ENCODE results near the gene UCP2.

The UCP2 gene, protein sequence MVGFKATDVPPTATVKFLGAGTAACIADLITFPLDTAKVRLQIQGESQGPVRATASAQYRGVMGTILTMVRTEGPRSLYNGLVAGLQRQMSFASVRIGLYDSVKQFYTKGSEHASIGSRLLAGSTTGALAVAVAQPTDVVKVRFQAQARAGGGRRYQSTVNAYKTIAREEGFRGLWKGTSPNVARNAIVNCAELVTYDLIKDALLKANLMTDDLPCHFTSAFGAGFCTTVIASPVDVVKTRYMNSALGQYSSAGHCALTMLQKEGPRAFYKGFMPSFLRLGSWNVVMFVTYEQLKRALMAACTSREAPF
- total RNA-seq = 24.7 to 71.7 reads per million in 2 donors

DNA sequence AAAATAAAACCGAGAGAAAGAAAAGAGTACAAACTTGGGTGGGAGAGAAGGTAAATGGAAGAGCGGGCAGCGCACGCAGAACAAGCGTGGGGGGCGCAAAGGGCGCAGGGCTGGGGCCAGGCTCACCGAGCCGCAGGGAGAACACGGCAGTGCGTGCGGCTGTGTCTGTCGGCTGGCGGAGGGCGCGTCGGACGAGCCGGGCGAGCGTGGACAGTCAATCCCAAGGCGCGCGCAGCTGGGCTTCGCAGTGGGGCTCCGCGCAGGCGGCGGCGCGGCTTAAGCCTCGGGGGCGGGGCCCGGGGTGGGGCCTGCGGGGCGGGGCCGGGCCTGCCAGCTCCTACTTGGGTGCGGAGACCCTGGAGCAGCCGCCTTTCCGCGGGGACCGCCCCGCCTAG, at the start of gene UCP2:
UCP2 (minus strand) TSS at position 249 of the 395 bp plus-strand sequence. CDS start 4,465 bp downstream, outside the sequence.
- DNase-seq = peak; percentile 78

DNA sequence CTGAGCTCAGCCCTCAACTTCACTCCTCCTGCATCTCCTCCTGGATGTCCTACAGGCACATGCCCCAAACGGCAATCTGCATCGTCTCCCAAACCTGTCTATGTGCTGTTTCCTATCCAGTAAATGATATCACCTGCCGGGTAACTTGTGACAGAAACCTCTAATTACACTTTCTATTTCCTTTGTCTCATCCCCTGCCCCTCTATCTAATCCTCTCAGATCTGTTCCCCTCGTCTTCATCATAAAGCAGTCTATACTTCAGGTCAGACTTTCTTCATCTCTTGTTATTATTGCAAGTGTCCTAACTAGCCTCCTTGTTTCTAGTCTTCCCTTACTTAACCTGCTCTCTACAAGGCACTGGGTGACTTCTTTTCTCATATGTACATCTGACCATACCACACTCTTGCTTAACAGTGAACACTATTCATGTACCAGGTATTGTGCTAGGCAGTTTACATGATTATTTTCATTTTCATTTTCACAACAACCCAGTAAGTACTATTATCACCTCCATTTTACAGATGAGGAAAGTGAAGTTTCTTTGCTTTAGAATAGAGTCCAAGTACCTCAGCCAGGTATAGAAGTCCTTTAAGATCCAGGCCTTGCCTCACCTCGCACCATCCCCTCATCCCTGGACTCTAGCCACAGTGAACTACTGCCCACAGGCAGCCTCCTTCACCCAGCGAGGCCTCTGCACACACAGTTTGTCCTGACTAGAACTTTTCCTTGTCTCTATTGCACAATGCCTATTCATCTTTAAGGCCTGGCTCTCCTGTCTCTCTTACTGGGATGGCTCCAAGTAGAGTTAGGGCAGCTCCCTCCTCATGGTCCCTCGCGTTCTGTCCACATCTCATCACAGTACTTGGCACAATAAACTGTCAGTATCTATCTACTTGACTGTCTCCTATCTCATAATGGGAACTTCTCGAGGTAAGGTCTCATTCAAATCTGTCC, 48.4 kb upstream of the UCP2 start:
- DNase-seq = no peak

DNA sequence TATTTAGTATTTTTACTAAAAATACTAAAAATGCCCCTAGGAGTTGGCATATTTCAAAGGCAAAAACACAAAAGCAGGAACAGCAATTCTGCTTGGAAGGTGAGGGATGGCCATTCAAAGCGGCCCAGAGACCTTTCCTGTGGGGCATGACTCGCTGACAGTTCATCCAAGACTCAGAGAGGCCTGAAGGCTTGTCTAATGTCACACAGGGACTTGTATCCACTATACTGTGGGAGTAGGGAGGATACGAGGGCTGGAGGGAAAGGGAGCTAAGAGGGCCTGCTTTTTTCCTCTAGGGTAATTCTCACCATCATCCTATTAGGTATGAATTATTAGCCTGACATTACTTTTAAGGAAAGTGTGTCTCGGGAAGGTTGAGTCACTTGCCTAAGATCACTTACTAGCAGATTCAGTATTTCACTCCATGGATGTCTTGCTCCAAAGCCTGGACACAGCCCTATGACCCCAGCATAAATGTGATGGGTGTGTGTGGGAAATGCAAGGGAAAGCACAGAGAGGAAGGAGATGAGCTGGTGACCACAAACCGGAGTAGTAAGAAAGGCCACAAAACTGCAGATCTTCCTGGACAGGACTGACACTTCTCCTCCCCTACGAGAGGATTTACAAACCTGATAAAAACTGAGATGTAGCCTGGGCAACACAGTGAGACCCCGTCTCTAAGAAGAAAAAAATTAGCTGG, 43.0 kb upstream of the UCP2 start:
- no peak for DNase-seq

DNA sequence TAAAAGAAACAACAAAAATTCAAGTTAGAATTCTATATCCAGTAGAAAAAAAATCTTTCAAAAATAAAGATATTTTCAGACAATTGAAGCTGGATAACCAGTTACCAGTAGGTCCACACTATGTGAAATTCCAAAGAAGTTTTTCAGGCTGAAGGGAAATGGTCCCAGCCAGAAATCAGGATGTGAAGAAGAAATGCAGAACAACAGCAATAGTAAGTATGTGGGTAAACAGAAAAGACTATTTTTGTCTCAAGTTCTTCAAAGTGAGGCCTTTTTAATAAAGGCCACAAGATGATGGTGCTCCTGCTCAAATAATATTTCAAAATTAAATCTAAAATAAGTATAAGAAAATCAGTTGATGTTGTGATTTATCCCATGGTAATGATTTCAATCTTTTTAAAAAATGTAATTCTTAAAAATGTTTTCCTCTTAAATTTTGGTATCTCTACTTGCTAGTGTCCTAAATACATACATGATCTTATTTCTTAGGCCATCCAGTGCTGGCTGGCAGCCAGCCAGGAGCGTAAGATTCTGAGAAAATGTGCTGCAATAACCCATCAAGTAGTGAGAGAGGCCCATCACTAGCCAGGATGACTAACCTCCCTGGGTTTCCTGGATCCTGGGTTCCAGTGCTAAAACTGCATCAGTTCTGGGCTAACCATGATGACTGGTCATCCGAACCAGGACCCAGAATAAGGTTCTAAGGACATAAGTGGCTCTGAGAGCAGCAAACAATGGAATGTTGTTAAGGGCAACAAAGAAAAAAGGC, 41.8 kb upstream of the UCP2 start:
- no peak for DNase-seq

DNA sequence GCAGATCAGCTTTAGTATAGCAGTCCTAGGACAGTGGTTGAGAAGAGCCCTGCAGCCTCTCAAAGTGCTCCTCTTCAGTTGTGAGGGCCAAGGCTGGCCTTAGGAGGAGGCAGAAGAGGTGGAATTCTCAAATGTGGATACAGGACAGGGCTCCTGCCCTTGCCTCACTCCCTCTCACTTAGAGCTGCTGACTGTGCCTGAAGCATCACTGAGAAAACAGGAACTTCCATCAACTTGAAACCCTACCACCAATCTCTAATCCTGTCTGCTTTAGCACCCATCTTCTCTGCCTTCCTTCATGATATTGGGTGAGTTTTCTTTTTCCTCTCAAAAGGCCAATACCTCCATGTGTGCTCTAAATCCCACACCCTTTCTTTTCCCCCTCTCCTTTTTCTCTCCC, 40.6 kb upstream of the UCP2 start:
- DNase-seq = no peak

DNA sequence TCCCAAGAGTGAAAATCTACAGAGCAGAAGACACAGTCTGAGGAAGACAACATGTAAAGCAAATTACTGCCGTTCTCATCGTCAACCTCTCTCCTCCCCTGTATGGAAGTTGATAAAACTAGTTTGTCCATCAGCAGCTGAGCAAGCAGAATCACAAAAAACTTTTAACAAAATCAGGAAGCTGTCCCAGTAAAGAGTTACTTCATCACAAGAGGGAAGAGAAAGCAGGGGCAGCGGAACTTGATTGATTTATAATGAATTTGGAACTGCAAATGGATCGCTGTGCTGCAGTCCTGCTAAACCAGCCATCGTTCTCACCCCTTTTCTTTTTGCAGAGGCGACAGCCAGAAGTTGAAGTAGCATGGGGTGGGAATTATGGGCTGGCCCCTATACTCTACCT, 39.9 kb upstream of the UCP2 start:
- DNase-seq = no peak

DNA sequence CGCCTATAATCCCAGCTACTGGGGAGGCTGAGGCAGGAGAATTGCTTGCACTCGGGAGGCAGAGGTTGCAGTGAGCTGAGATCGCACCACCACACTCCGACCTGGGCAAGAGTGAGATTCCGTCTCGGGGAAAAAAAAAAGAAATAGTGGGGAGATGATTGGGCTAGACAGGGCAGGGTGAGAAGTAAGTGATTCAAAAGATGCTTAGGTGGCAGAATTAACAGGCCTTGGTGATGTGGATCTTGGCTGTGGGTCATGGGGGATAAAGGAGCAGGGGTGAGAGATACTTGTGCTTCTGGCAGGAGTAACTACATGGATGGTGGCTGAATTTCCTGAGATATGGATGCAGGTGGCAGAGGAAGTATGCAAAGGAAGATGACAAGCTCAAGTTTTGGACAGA, 39.4 kb upstream of the UCP2 start:
- DNase-seq = no peak

DNA sequence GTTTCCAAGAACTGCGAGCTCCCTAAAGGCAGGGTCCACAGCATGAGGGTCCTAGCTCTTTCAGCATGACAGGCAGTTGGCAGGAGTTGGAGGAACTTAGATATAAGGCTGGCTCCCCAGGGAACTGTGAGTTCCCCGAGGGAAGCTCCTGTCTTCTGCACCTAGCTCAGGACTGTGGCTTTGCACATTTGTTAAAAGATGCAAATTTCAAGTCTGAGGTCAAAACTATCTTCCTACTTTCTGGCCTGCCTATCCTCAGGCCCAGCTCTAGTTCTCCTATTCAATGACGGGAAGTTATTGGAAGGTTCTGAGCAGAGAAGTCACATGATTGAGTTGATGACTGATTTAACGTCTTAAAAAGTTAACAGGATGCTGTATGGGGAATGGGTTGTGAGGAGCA, 37.9 kb upstream of the UCP2 start:
- no peak for DNase-seq

DNA sequence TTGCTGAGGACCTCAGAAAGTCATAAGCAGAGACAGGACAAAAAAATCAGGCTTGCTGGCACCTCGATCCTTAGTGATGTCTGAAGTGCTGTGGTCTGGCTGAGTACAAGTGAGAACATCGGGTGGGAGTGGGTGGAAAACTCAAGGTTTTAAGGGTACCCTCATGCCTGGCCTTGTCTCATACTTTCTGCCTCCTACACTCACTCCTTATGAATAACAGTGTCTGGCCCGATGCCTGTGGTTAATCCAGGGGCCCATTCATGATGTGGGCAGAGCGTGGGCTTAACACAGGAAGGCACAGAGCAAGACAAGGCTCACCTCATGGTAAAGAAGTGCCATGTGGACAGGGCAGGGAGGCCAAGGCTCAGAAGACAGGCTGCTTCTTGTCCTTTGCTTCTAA, 37.2 kb upstream of the UCP2 start:
- no peak for DNase-seq

DNA sequence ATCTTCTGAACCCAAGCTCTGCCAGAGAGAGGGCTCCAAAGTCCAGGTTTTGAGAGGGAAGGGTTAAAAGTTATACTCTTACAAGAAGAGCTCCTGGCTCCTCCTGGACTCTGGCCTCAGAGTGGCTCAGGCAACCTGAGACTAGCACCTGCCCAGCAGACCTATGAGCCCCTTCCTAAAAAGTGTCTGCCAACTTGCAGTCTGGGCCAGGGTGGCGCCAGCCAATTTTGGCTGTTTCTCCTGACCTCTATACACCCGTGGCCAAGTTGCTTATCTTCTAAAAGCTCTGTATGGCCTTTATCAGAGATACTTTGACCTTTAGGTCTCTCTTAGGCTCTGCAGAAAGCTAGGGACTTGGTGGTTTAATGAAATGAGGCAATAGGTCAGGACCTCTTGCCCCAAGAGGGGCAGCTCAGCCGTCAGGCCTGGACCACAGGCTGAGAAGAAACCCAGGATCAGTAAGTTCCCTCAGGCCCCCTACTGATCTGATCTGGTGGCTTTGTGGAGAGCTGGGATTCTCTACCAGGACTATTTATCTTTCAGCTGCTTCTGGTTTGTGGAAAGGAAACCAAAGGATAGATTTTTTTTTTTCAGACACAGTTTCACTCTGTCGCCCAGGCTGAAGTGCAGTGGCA, 36.6 kb upstream of the UCP2 start:
- DNase-seq = no peak

DNA sequence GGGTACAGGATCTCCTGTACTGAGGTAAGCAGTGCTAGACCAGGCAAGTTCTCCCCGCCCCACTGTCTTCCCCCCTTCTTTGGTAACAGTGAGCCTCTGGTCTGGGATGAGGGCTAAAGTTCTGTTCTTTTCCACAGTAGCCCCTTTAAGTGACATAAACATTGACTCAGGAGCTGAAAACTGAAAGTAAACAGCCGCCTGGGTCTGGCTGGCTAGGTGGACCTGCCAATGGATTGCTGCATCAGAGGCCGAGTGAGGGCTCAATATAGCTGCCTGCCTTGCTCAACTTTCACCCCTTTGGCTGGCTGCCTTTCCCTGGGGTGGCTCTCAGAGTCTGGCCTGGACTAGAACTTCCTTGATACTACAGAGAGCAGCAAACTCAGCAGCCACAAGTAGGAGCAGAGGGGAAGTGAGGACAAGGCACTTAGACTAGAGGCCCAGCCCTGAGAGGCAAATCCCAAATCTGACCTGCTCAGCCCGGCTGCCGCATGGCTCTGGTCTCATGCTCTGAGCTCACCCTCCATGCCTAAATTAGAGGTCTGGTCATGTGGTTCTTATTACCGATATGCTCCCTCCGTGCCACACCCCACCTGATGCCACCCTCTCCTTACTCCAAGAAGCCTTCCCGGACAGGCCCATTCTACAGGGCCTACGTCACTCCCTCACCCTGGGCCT, 35.8 kb upstream of the UCP2 start:
- no peak for DNase-seq

DNA sequence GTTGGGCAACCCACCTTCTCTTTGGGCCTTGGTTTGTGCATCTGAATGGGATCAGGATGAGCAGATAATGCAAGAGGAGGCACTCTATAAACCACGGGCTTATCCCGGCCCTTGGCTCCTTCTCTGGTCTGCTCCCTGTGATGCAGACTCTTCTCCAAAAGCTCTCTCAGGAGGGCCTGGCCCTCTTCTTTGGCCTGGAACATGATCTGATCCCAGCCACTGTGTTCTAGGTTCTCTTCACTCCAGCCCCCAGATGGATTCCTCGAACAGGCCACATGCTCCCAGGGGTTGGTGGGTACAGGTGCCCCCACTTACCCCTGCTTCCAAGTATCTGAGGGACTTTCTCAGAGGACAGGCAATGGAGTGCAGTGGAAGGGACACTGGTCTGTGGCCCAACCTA, 35.0 kb upstream of the UCP2 start:
- DNase-seq = no peak

DNA sequence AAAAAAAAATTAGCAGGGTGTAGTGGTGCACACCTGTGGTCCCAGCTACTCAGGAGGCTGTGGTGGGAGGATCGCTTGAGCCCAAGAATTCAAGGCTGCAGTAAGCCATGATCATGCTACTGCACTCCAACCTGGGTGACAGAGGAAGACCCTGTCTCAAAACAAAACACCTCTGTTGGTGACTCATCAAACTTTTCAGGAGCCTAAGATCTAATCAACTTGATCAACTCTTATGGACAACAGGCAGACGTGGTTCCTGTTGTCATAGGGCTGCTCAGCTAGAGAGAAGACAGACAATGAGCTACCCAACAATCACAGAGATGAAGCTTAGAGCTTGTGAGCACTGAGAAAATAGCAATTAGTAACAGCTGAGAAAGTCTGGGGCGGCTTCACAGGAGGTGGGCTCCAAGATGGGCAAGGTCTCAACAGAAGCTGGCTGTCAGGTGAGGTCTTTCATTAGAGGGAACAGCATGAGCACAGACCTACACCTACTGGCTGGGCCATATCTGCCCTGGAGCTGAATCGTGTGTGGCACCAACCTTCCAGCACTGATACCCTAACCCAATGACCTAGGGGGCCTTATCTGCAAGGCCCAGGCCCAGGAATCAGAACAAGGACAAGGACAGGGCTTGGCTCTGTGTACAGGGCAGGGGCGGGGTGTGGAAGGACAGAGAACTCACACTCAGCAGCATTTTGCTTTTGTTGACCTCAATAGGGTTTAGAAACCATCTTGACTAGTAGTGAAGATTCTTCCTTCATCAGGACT, 33.5 kb upstream of the UCP2 start:
- DNase-seq = no peak

DNA sequence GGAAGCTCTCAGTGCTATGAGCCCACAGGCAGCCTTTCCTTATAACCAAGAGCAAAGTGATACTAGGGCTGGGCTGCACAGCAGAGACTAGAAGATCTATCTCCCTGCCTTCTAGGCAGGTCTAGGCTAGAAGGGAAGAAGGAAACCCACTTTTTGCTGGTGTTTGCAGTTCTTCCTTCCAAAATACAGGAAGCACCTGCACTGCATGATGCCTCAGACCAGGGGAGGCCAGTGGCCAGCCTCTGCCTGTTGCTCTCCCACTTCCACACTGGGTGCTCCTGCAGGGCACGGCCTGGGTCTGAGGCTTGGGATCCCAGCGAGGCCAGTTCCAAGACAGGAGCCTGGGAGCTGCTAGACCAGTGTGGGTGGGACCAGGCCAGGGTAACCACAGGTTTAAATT, 32.2 kb upstream of the UCP2 start:
- DNase-seq = no peak

DNA sequence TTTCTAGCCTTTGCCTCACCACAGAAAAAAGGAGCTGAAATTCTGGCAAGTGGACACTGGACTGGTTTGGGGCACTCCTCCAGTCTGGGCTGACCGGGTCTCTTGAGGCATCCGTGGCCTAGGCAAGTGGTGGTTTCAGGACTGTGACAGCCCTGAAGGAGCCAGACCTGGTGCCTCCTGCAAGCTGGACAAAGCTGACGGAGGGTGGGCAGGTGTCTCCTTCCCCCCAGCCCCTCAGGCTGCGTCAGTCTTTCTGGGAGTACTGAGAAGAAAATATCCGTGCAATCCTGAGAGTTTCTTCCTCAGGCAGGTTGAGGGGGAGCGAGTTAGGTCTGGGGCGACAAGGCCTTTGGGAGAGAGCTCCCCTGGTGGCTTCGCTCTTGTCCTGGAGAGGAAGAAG, 30.5 kb upstream of the UCP2 start:
- no peak for DNase-seq

DNA sequence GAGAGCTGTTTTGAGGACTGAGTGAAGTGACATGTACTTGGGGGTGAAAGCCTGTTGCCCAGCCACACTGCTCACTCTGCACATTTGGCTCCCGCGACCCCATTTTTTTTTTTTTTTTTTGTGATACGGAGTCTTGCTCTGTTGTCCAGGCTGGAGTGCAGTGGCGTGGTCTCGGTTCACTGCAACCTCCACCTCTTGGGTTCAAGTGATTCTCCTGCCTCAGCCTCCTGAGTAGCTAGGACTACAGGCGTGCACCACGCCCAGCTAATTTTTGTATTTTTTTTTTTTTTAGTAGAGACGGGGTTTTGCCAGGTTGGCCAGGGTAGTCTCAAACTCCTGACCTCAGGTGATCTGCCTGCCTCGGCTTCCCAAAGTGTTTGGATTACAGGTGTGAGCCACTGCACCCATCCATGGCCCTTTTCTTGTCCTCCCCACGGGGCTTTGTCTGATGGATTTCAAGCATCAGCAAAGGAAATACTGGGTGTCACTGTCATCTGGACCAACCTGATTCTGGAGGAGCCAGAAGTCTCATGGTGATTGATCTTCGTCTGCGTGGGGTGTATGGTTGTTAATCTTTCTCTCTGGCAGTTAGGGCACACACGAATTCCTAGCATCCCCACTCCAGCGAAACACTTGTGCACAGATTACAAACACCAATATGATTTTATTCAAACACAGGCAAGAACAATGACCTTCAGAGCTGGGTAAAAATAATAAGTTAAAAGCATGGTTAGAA, 29.6 kb upstream of the UCP2 start:
- no peak for DNase-seq

DNA sequence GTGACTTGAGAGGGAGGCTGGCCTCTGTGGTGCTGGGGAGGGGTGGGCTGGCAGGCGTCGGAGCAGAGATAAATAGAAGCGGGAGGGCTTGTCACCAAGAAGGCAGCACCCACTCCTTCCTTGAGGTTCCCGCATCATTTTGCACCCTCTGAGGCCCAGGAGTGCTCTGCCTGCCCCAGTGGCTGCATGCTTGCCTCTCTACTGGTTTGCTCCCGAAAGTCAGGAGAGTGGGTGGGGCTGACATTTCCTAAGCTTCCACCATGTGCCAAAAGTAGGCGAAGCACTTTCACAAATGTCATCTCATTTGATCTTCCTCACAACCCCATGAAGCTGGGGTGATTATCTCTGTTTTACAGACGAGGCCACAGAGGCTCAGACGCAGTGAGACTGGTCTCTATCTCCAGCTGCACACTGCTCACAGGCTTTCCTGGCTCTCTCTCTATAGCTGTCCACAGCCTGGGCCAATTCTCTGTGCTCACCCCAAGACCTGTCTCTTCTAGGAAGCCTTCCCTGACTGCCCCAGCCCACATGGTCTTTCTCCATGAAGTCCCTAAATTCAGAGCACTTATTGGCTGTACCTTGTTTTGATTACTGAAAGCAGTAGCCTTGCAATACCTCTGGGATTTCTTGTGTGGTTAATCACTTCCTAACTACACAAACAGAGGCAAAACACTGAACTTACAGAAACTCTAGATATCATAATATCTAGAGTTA, 28.9 kb upstream of the UCP2 start:
- peak; percentile 27 for DNase-seq

DNA sequence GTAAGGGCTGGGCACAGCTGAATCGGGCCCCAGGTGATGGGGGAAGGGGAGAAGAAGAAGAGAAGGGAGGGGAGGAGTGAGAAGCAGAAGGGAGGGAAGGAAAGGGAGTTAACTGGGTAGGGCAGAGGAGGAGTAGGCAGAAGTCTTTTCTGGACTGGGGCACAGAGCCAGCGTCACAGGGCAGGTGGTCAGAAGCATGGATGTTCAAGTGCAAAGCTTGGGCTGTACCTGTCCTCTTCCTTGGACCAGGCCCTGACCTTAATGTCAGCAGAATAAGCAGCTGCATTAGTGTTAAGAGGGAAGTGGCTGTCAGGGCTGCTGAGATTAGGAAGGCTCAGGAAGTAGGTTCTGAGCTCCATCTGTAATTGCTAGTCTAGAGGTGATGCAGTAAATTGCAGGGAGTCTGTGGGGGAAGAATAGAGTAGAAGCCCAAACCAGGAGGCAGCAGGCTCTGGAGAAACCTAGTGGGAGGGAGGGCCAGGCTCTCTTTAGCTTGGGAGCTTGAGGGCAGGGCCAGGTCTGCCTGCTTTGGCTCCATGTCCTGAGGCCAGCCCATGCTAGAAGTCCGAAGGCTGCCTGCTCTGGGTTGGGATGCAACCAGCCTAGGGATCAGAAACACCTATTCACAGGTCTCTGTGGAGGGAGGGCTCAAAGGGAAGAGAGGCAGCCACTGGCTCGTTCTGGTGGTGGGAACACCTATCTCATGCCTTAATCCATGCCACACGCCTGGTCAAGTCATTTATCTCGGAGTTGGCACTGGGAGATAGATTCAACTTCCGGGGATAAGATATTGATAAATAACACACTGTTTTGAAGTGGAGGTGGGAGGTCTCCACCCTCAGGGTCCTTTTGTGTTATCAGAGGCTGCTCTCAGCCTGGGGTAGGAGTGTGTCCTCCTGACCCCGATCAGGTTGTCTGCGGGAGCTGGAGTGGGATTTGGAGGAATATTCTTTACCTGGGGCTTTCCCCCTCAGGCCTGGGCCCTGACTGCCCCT, 28.0 kb upstream of the UCP2 start:
- no peak for DNase-seq
